GM13977 (cell line): ENCODE measurements around the gene CCL20.

Experiments used
- DNase-seq: peaks from one replicate; pipeline ENCODE4 v3.0.0; 2012; ENCODE audit warnings: low spot score
- CTCF ChIP-seq: IDR thresholded peaks from 2 replicates; pipeline ENCODE4 v1.5.1; 2012; ENCODE audit warnings: mild to moderate bottlenecking, control low read depth; ENCODE audit not compliant: insufficient read depth; ENCODE audit errors: extremely low read depth, missing control alignments
- in situ Hi-C: fragments of 300-500 bp; cut with MboI; formaldehyde crosslinking; loops from one replicate; pipeline ENCODE4 v1.12.0; 2022; ENCODE audit warnings: low sequenced_read_pairs, low pct_unique_long_range_greater_than_20kb, mixed read lengths, inconsistent platforms; ENCODE audit not compliant: unreplicated experiment

CCL20 gene

GRCh38 chr2:227822416-227823003 lies 8.9 kb downstream of the CCL20 start:
- in situ Hi-C loops = no loop called here
- no peak for DNase-seq
- no peak for TF ChIP-seq CTCF

- in situ Hi-C loops = no loop called here
- TF ChIP-seq CTCF = no peak
- DNase-seq = no peak
These were observed 10.3 kb downstream of the CCL20 start for GRCh38 chr2:227823922-227824321.

GRCh38 chr2:227824711-227825110 lies 11.1 kb downstream of the CCL20 start:
- in situ Hi-C loops = no loop called here
- TF ChIP-seq CTCF = no peak
- DNase-seq = no peak

- in situ Hi-C loops = no loop called here
- DNase-seq = no peak
- TF ChIP-seq CTCF = no peak
These were observed 12.4 kb downstream of the CCL20 start for GRCh38 chr2:227826019-227826521.

- in situ Hi-C loops = no loop called here
- DNase-seq = no peak
- TF ChIP-seq CTCF = no peak
These were observed 12.9 kb downstream of the CCL20 start for GRCh38 chr2:227826563-227826962.

GRCh38 chr2:227827143-227827542 lies 13.5 kb downstream of the CCL20 start:
- in situ Hi-C loops = no loop called here
- DNase-seq = no peak
- no peak for TF ChIP-seq CTCF
